GM19193 (cell line): ENCODE results near the gene NRIP2.

ENCODE experiments used
- POLR2A ChIP-seq: IDR thresholded peaks from 4 replicates; pipeline ENCODE4 v1.6.1; 2011; ENCODE audit not compliant: insufficient read depth, insufficient read length; ENCODE audit errors: extremely low read depth

NRIP2 gene

DNA sequence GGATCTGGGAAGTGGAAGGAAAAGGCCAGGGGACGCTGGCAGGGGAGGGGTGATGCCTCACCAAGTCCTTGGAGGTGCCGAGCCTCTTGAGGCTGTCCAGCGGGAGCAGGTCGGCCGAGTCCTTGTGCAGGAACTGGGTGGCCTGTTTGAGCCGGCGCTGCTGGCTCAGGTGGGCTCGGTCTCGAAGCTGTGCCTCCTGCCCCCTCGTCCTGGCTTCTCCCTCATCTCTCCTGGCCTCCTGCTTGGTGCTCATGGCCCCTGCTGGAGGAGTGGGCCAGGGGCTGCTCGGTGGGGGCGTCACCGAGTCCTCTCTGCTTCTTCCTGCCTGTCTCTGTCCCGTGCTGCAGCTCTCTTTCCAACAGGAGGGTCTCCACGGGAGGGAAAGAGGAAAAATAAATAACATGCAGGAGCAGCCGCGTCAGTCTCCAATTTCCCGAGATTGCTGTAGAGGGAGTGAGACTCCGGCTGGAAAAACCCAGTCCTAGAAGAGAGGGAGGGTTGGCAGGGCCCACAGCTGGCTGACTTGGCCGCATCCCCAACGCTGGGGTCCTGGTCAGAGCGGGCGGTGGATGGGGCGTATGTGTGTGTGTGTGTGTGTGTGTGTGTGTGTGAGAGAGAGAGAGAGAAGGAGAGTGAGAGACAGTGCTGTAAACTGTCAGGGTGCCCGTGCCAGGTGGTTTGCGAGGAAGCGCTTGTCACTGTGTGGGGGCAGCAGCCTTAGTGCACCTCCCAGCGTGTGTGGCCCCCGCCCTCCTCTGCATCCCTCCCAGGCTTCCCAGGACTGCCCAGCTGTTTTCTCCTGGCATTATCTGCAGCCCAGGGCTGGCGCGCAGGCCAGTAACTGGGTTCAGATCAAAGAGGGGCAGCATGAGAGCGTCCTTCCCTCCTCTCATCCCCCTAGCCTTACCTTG lies at the start of gene NRIP2:
TSS of gene NRIP2 (minus strand) at position 455 of the 911 bp plus-strand sequence. CDS start at position 403, 52 bp downstream.
- no peak for TF ChIP-seq POLR2A

DNA sequence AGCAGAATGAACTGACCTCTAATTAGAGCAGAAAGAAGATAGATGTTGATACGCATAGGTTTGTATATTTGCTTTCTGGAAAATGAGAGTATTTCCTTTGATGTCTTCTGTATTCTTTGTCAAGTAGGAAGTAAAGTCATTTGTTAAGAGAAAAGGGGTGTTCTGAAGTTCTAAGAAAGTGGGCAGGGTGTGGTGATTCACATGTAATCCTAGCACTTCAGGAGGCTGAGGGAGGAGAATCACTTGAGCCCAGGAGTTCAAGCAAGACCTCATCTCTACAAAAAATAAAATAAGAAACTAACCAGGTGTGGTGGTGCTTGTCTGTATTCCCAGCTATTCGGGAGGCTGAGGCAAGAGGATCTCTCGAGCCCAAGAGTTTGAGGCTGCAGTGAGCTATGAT lies 45.0 kb upstream of the NRIP2 start:
- no peak for TF ChIP-seq POLR2A

GRCh38 chr12:2877953-2878732 lies 43.3 kb upstream of the NRIP2 start:
- TF ChIP-seq POLR2A: no peak

DNA sequence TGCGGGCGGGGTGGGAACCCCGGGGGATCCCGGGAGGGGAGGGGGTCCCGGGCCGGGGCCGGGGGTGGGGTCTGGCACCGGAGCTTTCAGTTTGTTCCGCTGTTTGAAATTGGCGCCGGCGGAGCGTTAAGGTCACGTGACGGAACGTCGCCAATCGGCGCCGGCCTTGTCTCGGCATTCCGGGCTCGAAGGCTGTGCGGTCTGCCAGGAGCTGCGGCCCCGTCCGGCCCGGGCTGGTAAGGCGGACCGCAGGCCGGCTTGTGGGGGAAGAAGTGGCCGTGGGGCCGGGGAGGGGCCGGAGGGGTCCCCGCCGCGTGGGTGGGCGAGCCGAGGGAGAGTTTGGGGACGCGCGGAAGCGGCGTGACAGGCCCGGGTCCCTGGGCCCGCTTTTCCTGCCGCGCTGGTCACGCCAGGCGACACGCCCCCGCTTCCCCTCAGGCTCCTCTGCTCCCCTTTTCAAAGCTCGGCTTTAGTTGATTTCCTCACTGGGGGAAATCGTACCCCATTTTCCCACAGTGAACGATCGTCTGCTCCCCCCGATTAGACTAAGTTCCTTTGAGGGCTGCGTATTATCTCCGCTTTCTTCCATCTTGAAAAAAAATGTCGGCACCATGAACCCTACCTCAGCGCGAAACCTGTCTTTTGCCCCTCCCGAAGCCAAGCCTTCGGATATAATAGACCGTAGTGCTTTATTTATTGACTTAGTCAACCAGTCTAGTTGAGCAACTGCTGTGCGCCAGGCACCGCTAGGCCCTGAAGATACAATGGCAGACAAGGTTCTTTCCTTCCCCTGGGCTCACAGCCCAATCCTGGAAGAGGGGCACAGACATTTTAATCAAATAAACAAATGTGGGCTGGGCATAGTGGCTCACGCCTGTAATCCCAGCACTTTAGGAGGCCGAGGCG lies 42.5 kb upstream of the NRIP2 start, which contains the start of the genes FOXM1 and RHNO1:
TSS of gene FOXM1 (minus strand) at position 128 of the 906 bp plus-strand sequence. CDS start 2,696 bp downstream, outside the sequence.
TSS of gene RHNO1 (plus strand) at position 177 of the 906 bp plus-strand sequence. CDS start 8,144 bp downstream, outside the sequence.
- peak; percentile 84 for TF ChIP-seq POLR2A

DNA sequence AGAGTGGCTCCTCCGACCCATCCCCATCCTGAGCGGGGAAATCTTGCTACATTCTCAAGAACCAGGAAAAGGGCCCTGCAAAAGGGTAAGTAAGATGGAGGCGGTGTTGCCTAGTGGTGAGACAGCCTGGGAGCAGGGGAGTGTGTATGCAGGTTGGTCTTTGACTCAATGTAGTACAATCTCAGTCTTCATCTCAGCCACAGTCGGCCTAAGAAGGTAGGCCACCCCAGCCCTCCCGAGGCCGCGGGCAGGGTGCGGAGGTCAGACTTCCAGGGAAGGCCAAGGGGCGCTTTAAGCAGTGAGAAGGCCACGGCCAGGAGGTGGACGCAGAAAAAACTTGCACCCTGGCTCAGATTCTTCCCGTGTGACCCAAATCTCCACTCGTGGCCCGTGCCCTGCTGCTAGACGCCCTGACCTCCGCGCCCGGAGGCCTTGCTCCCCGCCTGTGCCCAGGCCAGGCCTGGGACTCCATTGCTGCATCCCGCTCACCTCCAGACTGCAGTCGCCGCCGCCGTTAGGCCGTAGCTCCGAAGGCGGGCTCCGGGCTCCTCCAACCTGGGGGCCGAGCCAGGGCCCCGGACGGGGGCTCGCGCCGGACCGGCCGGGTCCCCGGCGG lies 41.7 kb upstream of the NRIP2 start:
- no peak for TF ChIP-seq POLR2A

DNA sequence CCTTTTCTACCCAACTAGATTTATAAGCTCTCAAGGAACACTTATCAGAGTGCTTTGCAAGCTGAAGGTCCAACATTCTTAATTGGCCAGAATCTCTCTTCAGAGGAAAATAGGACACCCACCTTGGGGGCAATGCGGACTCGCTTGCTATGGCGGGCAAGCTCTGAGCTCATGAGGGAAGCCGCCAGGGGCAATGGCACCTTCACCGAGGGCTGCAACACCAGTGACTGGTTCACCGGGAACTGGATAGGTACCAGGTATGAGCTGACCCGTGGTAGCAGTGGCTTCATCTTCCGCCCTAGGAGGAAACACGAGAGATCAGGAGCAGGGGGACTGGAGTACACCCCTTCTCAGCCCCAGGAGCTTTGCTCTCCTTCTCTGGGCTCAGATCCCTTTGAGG lies 29.4 kb upstream of the NRIP2 start:
- no peak for TF ChIP-seq POLR2A

GRCh38 chr12:2862876-2863275 lies 28.0 kb upstream of the NRIP2 start:
- TF ChIP-seq POLR2A: no peak

DNA sequence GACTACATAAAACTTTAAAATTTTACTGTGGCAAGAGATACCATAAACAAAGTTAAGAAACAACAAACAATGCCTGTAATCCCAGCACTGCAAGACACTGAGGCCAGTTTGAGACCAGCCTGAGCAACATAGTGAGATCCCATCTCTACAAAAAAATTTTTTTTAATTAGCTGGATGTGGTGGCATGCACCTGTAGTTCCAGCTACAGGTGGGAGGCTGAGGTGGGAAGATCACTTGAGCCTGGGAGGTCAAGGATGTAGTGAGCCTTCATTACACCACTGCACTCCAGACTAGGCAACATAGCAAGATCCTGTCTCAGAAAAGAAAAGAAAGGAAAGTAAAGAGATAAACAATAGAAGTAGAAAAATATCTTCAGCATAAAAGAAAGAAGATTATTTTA lies 25.3 kb upstream of the NRIP2 start:
- no peak for TF ChIP-seq POLR2A

DNA sequence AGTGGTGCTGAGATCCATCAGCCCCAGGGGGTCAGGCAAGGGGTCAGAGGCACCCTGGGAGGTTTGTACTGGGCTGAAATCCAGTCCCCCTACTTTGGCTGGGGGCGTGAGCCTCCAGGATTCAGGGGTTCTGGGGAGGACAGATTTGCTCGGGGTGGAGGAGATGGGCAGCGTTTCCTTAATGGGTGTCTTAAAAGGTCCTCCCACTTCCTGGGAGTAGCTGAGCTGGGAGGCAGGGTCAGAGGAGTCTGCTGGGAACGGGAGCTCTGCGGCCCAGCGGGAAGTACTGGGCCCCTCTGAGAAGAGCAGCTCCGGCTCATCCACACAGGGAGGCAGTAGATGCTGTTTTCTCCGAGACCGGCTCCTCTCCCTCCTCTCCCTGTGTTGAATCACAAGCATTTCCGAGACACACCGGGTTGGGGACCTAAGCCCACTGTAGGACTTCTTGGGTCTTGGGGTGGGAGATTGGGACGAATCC lies 24.1 kb upstream of the NRIP2 start:
- TF ChIP-seq POLR2A: no peak

GRCh38 chr12:2858334-2858733 lies 23.5 kb upstream of the NRIP2 start:
- TF ChIP-seq POLR2A: peak; percentile 34

DNA sequence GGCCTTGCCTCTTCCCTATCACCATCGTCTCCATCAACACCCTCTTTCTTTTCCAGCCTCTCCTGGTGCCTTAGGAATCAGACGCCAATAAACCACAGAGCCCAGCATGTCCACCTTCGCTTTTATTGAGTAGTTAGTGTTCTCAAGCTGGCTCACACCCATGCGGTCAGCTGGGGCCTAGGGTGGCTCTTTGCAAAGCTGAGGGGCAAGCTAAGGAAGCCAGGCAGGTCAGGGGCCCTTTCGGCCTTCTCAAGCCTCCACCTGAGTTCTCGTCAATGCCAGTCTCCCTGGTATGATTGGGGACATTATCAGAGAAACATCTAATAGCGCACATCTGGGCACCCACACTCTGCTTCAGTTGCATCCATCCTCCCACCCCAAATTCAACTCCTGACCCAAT lies 22.7 kb upstream of the NRIP2 start:
- peak; percentile 16 for TF ChIP-seq POLR2A

GRCh38 chr12:2857021-2857431 lies 22.2 kb upstream of the NRIP2 start, which contains the start of gene TEX52:
Gene TEX52 (minus strand): TSS chr12:2857039. CDS start chr12:2857026, 13 bp downstream.
- TF ChIP-seq POLR2A: no peak

DNA sequence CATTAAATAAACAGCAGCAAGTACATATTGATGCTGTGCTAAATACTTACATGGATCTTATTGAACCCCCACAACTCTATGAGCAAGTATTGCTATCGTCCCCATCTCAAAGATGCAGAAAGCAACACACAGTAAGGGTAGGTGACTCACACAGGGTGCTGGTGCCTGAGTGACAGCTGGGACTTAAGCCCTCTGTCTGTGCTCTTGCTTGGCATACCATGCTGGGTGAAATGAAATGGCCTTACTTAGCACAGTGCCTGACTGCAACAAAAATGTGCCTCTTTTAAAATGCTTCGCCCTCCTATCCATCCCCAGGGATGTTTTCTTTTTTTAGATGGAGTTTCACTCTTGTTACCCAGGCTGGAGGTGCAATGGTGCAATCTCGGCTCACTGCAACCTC lies 21.2 kb upstream of the NRIP2 start:
- TF ChIP-seq POLR2A: no peak

- no peak for TF ChIP-seq POLR2A
Observed at GRCh38 chr12:2855546-2855945, 20.7 kb upstream of the NRIP2 start.
